Gastrocnemius medialis (tissue), 4 donors: ENCODE data around the gene TSC22D2. TPM values are rescaled to one million over a fixed set of nuclear protein-coding genes. Genes with fewer than 3 reads are reported as not detected.
A peak's percentile ranks its signal among the peaks of the same experiment; 100 is the strongest.

Experiments used
- ATAC-seq, 2 donors: fragments of 150-250 bp; one replicate each; pipeline ENCODE4 v1.9.1; 2016
- DNase-seq, 2 donors: peaks; one replicate each; pipeline ENCODE4 v3.0.0-alpha.2; 2019
- H3K27ac ChIP-seq, 4 donors: fragments of 200-600 bp; sonication (generic); 1 replicate in 1 of 4; 2 replicates in 3 of 4; pipeline ENCODE4 v1.5.1; 2016 to 2018; ENCODE audit warnings: mild to moderate bottlenecking in 2 of 4, moderate library complexity in 1 of 4
- H3K27me3 ChIP-seq, 3 donors: fragments of 200-600 bp; sonication (generic) in 2 of 3; 1 replicate in 1 of 3; 2 replicates in 2 of 3; pipeline versions ENCODE4 v1.5.1 to v1.6.0; 2016 to 2019; ENCODE audit warnings: mild to moderate bottlenecking in 1 of 3, moderate library complexity in 1 of 3
- H3K36me3 ChIP-seq, 2 donors: fragments of 200-600 bp; sonication (generic) in 1 of 2; one replicate each; pipeline ENCODE4 v1.5.1; 2017 to 2018
- H3K4me1 ChIP-seq, 2 donors: fragments of 200-600 bp; sonication (generic) in 1 of 2; one replicate each; pipeline ENCODE4 v1.5.1; 2016 to 2017; ENCODE audit warnings: mild to moderate bottlenecking in 2 of 2
- H3K4me3 ChIP-seq, 4 donors: fragments of 200-600 bp; sonication (generic) in 3 of 4; 1 replicate in 1 of 4; 2 replicates in 3 of 4; pipeline ENCODE4 v1.5.1; 2016 to 2019; ENCODE audit warnings: mild to moderate bottlenecking in 2 of 4
- H3K9me3 ChIP-seq, 3 donors: fragments of 200-600 bp; sonication (generic) in 2 of 3; 1 replicate in 1 of 3; 2 replicates in 2 of 3; pipeline ENCODE4 v1.5.1; 2016 to 2019
- POLR2A ChIP-seq, 2 donors: fragments of 450-650 bp; IDR thresholded peaks; one replicate each; pipeline ENCODE4 v1.6.1; 2017; ENCODE audit warnings: antibody characterized with exemption in 2 of 2, mild to moderate bottlenecking in 2 of 2, moderate library complexity in 2 of 2
- in situ Hi-C, 4 donors: fragments of 200-750 bp; cut with MboI; loops; one replicate each; pipeline versions ENCODE4 v1.15.0 to v1.8.0; 2017; ENCODE audit warnings: low sequenced_read_pairs in 4 of 4
- intact Hi-C: fragments of 100-400 bp; cut with DNase I; formaldehyde crosslinking; loops from one replicate; pipeline ENCODE4 v1.15.1; 2023; ENCODE audit warnings: low total_unique reads
- total RNA-seq, 4 donors: library from RNA; depleted of rRNA; stranded (reverse); fragments of >200 nt; gene quantifications; one replicate each; pipeline versions ENCODE4 v1.1.0 to v1.2.3, GENCODE V29; 2016
- TF ChIP-seq, protein P1 (sequence below), 5 experiments: fragments of 450-650 bp in 3 of 5; fragments of 200-600 bp in 2 of 5; sonication (generic) in 2 of 5; IDR thresholded peaks in 4 of 5; conservative IDR thresholded peaks in 1 of 5; 1 replicate in 4 of 5; 2 replicates in 1 of 5; pipeline ENCODE4 v1.5.1; 2016 to 2019; ENCODE audit warnings: antibody characterized with exemption in 5 of 5, mild to moderate bottlenecking in 3 of 5, moderate library complexity in 3 of 5

Gene TSC22D2
- total RNA-seq, 4 donors from 2014 or later, result 12.9 to 16.1 (median 14.0) TPM

DNA sequence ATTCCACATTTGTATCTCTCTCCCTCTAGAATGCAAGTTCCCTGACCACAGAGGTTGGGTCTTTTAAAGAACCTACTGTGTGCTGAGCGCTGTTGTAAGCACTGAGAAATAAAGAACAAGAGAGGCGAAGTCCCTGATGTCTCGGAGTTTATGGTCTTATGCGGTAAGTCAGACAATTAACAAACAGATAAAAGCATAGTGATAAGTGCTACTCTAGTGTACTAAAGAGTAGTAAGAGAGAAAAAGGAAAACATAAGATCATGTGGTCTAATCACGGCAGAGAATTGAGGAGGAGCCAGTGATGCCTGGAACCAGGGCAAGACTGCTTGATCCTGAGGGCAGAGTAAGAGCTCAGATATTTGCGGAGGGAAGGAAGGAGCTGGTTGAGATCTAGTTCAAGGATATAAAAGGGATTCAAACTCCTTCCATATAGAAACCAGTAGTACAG, 29.8 kb upstream of the TSC22D2 start:
- Histone ChIP-seq H3K9me3 (no peaks in the 10 kb centered on the region), H3K4me3 (no peak overlapping the region), H3K4me1 (peaks cover 5 to 10% of the 10 kb centered on the region in 2 donors), H3K27ac (no peak overlapping the region), H3K27me3 (no peaks in the 10 kb centered on the region), H3K36me3 (no peaks in the 10 kb centered on the region)
- in situ Hi-C loops (no loop called here), intact Hi-C loops (no loop called here)
- TF ChIP-seq, protein P1, sequence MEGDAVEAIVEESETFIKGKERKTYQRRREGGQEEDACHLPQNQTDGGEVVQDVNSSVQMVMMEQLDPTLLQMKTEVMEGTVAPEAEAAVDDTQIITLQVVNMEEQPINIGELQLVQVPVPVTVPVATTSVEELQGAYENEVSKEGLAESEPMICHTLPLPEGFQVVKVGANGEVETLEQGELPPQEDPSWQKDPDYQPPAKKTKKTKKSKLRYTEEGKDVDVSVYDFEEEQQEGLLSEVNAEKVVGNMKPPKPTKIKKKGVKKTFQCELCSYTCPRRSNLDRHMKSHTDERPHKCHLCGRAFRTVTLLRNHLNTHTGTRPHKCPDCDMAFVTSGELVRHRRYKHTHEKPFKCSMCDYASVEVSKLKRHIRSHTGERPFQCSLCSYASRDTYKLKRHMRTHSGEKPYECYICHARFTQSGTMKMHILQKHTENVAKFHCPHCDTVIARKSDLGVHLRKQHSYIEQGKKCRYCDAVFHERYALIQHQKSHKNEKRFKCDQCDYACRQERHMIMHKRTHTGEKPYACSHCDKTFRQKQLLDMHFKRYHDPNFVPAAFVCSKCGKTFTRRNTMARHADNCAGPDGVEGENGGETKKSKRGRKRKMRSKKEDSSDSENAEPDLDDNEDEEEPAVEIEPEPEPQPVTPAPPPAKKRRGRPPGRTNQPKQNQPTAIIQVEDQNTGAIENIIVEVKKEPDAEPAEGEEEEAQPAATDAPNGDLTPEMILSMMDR (IDR thresholded peaks at IDR 0.05 in 4 of 5, conservative IDR thresholded peaks at IDR 0.05 in 1 of 5), result no peak
- TF ChIP-seq POLR2A (IDR thresholded peaks at IDR 0.05), result no peak
- no peak for DNase-seq
- no peak for ATAC-seq

DNA sequence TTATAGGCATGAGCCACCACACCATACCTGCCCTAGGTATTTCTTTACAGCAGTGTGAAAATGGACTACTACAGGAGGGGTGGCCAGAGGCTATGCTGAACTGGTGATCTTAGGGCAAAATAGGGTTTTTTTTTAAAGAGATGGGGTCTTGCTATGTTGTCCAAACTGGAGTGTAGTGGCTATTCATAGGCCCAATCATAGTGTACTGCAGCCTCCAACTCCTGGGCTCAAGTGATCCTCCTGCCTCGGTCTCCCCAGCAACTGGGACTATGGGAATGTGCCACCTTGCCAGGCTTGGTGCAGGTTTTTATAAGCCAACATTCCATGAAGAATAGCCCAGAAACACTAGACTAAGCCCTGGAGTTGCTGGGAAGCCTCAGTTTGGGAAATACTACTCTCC, 28.6 kb upstream of the TSC22D2 start:
- no peak overlapping the region for H3K4me3 ChIP-seq
- intact Hi-C loops (no loop called here), in situ Hi-C loops (no loop called here)
- peaks cover 5 to 10% of the 10 kb centered on the region in 2 donors for H3K4me1 ChIP-seq
- DNase-seq (no peak), ATAC-seq (no peak)
- H3K9me3 ChIP-seq, result no peaks in the 10 kb centered on the region
- TF ChIP-seq POLR2A (IDR thresholded peaks at IDR 0.05), result no peak
- TF ChIP-seq, protein P1 (IDR thresholded peaks at IDR 0.05 in 4 of 5, conservative IDR thresholded peaks at IDR 0.05 in 1 of 5), result no peak
- H3K36me3 ChIP-seq, result no peaks in the 10 kb centered on the region
- H3K27me3 ChIP-seq, result no peaks in the 10 kb centered on the region
- H3K27ac ChIP-seq, result no peak overlapping the region

GRCh38 chr3:150384296-150385212, 23.5 kb upstream of the TSC22D2 start:
- Histone ChIP-seq H3K27ac (no peak overlapping the region), H3K27me3 (no peaks in the 10 kb centered on the region), H3K4me3 (no peak overlapping the region), H3K4me1 (no peaks in the 10 kb centered on the region), H3K9me3 (no peaks in the 10 kb centered on the region), H3K36me3 (no peaks in the 10 kb centered on the region)
- no peak for ATAC-seq
- intact Hi-C loops, result no loop called here
- no peak for TF ChIP-seq POLR2A (IDR thresholded peaks at IDR 0.05)
- TF ChIP-seq, protein P1 (IDR thresholded peaks at IDR 0.05 in 4 of 5, conservative IDR thresholded peaks at IDR 0.05 in 1 of 5), result no peak
- peak in 1 of 2 donors; percentile 12 for DNase-seq
- in situ Hi-C loops, result no loop called here

GRCh38 chr3:150385296-150386242, 22.5 kb upstream of the TSC22D2 start:
- Histone ChIP-seq H3K4me3 (no peak overlapping the region), H3K4me1 (no peaks in the 10 kb centered on the region), H3K27me3 (no peaks in the 10 kb centered on the region), H3K36me3 (no peaks in the 10 kb centered on the region), H3K9me3 (no peaks in the 10 kb centered on the region), H3K27ac (no peak overlapping the region)
- no peak for ATAC-seq
- TF ChIP-seq, protein P1 (IDR thresholded peaks at IDR 0.05 in 4 of 5, conservative IDR thresholded peaks at IDR 0.05 in 1 of 5), result no peak
- no peak for TF ChIP-seq POLR2A (IDR thresholded peaks at IDR 0.05)
- intact Hi-C loops, result no loop called here
- DNase-seq, result no peak
- in situ Hi-C loops, result no loop called here
